GM23338 (cell line): Measurements from ENCODE around the gene STIM2.

Source experiments
- CREB1 ChIP-seq: fragments of 250-450 bp; sonication (Bioruptor Pico); IDR thresholded peaks from 2 replicates; pipeline ENCODE4 v1.5.0; 2020; ENCODE audit warnings: low read depth, mild to moderate bottlenecking, moderate library complexity
- EZH2 ChIP-seq: fragments of 200-600 bp; sonication (generic); IDR thresholded peaks from one replicate; pipeline ENCODE4 v1.8.0; 2017; ENCODE audit warnings: antibody characterized with exemption, mild to moderate bottlenecking, low read depth; ENCODE audit not compliant: unreplicated experiment
- EZH2phosphoT487 ChIP-seq: fragments of 200-600 bp; sonication (generic); IDR thresholded peaks from one replicate; pipeline ENCODE4 v1.8.1; 2018; ENCODE audit warnings: antibody characterized with exemption; ENCODE audit not compliant: unreplicated experiment
- POLR2AphosphoS5 ChIP-seq: IDR thresholded peaks from 2 replicates; pipeline ENCODE4 v1.6.1; 2016; ENCODE audit warnings: antibody characterized with exemption, low read depth
- REST ChIP-seq: IDR thresholded peaks from one replicate; pipeline ENCODE4 v1.6.1; 2018; ENCODE audit warnings: antibody characterized with exemption; ENCODE audit not compliant: unreplicated experiment
- TF ChIP-seq, protein P1 (sequence below), 2 experiments: fragments of 200-600 bp in 1 of 2; sonication (generic) in 1 of 2; conservative IDR thresholded peaks; 2 replicates each; pipeline versions ENCODE4 v1.5.1 to v1.6.1; 2016 to 2017; ENCODE audit warnings: antibody characterized with exemption in 2 of 2, low read depth in 2 of 2, mild to moderate bottlenecking in 2 of 2, moderate library complexity in 1 of 2

GRCh38 chr4:27013012-27013411 is 152.4 kb downstream of the STIM2 start:
- TF ChIP-seq POLR2AphosphoS5 (no peak), REST (no peak), CREB1 (CRISPR knock-in tag) (no peak), EZH2phosphoT487 (no peak), EZH2 (no peak)
- TF ChIP-seq, protein P1, sequence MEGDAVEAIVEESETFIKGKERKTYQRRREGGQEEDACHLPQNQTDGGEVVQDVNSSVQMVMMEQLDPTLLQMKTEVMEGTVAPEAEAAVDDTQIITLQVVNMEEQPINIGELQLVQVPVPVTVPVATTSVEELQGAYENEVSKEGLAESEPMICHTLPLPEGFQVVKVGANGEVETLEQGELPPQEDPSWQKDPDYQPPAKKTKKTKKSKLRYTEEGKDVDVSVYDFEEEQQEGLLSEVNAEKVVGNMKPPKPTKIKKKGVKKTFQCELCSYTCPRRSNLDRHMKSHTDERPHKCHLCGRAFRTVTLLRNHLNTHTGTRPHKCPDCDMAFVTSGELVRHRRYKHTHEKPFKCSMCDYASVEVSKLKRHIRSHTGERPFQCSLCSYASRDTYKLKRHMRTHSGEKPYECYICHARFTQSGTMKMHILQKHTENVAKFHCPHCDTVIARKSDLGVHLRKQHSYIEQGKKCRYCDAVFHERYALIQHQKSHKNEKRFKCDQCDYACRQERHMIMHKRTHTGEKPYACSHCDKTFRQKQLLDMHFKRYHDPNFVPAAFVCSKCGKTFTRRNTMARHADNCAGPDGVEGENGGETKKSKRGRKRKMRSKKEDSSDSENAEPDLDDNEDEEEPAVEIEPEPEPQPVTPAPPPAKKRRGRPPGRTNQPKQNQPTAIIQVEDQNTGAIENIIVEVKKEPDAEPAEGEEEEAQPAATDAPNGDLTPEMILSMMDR (conservative IDR thresholded peaks at IDR 0.05; ENCODE audit: low read depth in 2 of 2): no peak
